Measurements from ENCODE around the gene UTP3.
"Not testable (repeated sequence)": the region's sequence is repeated elsewhere in the genome, so short reads cannot be mapped to it uniquely, and the experiment has no call there.

Gene UTP3

DNA sequence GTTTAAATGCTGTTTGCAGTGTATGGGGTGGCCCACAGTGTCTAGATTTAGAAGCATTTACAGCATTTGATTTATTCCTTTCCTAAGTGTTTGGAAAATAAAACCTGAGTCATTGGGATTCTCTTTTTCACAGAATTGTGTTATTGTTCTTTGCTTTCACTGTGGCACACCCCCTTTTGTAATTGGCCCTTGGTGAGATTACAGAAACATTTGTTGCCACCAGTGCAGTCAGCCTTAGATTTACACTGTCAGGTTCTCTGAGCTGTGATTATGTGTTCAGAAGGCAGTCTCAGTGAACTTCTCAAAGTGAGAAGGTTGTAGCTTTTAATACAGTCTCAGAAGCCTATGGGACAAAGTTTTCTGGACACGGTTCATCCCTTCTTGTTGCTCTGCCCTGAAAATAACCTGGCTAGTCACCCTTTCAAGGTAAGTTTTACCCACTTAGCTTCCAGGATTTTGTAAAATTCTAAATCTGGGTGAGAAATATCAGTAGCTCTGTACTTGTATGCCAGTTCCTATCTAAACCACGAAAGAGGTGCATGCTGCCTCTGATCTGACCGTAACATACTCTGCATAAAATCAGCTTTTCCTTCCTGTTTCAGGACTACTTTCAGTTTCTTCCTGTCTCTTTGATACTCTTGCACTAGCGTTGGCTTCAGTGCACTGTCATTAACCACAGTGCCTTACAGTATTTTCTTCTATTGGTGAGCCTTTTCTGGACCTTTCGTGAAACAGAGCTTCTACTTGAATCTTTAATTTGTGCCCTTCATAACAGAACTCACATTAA lies 46.0 kb downstream of the UTP3 start:
- TF ChIP-seq, protein P1, sequence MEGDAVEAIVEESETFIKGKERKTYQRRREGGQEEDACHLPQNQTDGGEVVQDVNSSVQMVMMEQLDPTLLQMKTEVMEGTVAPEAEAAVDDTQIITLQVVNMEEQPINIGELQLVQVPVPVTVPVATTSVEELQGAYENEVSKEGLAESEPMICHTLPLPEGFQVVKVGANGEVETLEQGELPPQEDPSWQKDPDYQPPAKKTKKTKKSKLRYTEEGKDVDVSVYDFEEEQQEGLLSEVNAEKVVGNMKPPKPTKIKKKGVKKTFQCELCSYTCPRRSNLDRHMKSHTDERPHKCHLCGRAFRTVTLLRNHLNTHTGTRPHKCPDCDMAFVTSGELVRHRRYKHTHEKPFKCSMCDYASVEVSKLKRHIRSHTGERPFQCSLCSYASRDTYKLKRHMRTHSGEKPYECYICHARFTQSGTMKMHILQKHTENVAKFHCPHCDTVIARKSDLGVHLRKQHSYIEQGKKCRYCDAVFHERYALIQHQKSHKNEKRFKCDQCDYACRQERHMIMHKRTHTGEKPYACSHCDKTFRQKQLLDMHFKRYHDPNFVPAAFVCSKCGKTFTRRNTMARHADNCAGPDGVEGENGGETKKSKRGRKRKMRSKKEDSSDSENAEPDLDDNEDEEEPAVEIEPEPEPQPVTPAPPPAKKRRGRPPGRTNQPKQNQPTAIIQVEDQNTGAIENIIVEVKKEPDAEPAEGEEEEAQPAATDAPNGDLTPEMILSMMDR (IDR thresholded peaks at IDR 0.05; ENCODE audit: low read depth, low read length, poor library complexity, severe bottlenecking): no peak
- TF ChIP-seq EZH2phosphoT487 (IDR thresholded peaks at IDR 0.05; ENCODE audit: borderline replicate concordance, low read length): no peak
- Histone ChIP-seq H3K4me3 (ENCODE audit: low read length) (peak overlapping the region; percentile 71), H3K9me3 (ENCODE audit: control insufficient read depth, insufficient read depth, low read length) (no peaks in the 10 kb centered on the region), H3K4me1 (ENCODE audit: control insufficient read depth, low read length) (peaks cover 72% of the 10 kb centered on the region), H3K9me2 (replicated peaks; ENCODE audit: control insufficient read depth, low read length) (no peaks in the 10 kb centered on the region), H3K27me3 (ENCODE audit: control insufficient read depth, low read length) (no peaks in the 10 kb centered on the region), H3K4me2 (ENCODE audit: low read length) (peak overlapping the region; percentile 88), H3F3A (ENCODE audit: control insufficient read depth, insufficient read depth) (peaks cover 23% of the 10 kb centered on the region), H3K27ac (ENCODE audit: low read depth, low read length) (peak overlapping the region; percentile 86), H3K79me2 (ENCODE audit: control insufficient read depth, low read length) (peaks cover 81% of the 10 kb centered on the region), H3K36me3 (ENCODE audit: control insufficient read depth, low read length) (0 out of 2 replicates have a peak, but pooled peaks cover 3% of the 10 kb centered on the region), H4K20me1 (ENCODE audit: control insufficient read depth, insufficient read depth, low read depth, low read length) (no peaks in the 10 kb centered on the region)

GRCh38 chr4:70734971-70735370 lies 46.6 kb downstream of the UTP3 start:
- Histone ChIP-seq H3K9me2 (replicated peaks; ENCODE audit: control insufficient read depth, low read length) (no peaks in the 10 kb centered on the region), H3K4me1 (ENCODE audit: control insufficient read depth, low read length) (peaks cover 77% of the 10 kb centered on the region), H3K27ac (ENCODE audit: low read depth, low read length) (peak overlapping the region; percentile 86), H4K20me1 (ENCODE audit: control insufficient read depth, insufficient read depth, low read depth, low read length) (no peaks in the 10 kb centered on the region), H3K4me2 (ENCODE audit: low read length) (peak overlapping the region; percentile 88), H3K4me3 (ENCODE audit: low read length) (peak overlapping the region; percentile 71), H3K9me3 (ENCODE audit: control insufficient read depth, insufficient read depth, low read length) (no peaks in the 10 kb centered on the region), H3F3A (ENCODE audit: control insufficient read depth, insufficient read depth) (peaks cover 23% of the 10 kb centered on the region), H3K36me3 (ENCODE audit: control insufficient read depth, low read length) (0 out of 2 replicates have a peak, but pooled peaks cover 3% of the 10 kb centered on the region), H3K27me3 (ENCODE audit: control insufficient read depth, low read length) (no peaks in the 10 kb centered on the region), H3K79me2 (ENCODE audit: control insufficient read depth, low read length) (peaks cover 82% of the 10 kb centered on the region)
- TF ChIP-seq, protein P1 (IDR thresholded peaks at IDR 0.05; ENCODE audit: low read depth, low read length, poor library complexity, severe bottlenecking): no peak
- no peak for TF ChIP-seq EZH2phosphoT487 (IDR thresholded peaks at IDR 0.05; ENCODE audit: borderline replicate concordance, low read length)

GRCh38 chr4:70735915-70736314 lies 47.6 kb downstream of the UTP3 start:
- peak overlapping the region; percentile 88 for H3K4me2 ChIP-seq (ENCODE audit: low read length)
- H4K20me1 ChIP-seq (ENCODE audit: control insufficient read depth, insufficient read depth, low read depth, low read length); H3K9me3 ChIP-seq (ENCODE audit: control insufficient read depth, insufficient read depth, low read length); H3K9me2 ChIP-seq (replicated peaks; ENCODE audit: control insufficient read depth, low read length); H3K27me3 ChIP-seq (ENCODE audit: control insufficient read depth, low read length); H3K36me3 ChIP-seq (ENCODE audit: control insufficient read depth, low read length): not testable (repeated sequence)
- H3K79me2 ChIP-seq (ENCODE audit: control insufficient read depth, low read length): peaks cover 82% of the 10 kb centered on the region
- TF ChIP-seq, protein P1 (IDR thresholded peaks at IDR 0.05; ENCODE audit: low read depth, low read length, poor library complexity, severe bottlenecking): peak; percentile 67
- peaks cover 78% of the 10 kb centered on the region for H3K4me1 ChIP-seq (ENCODE audit: control insufficient read depth, low read length)
- H3K27ac ChIP-seq (ENCODE audit: low read depth, low read length): peak overlapping the region; percentile 86
- peaks cover 29% of the 10 kb centered on the region for H3F3A ChIP-seq (ENCODE audit: control insufficient read depth, insufficient read depth)
- peak overlapping the region; percentile 71 for H3K4me3 ChIP-seq (ENCODE audit: low read length)
